ENCODE results near the gene ULBP2. TPM values are rescaled to one million over a fixed set of nuclear protein-coding genes. Genes with fewer than 3 reads are reported as not detected.

Gene ULBP2
- total and polyA plus RNA-seq, 12 donors, result 0.16 to 1.8 (median 0.49) TPM; not detected in 2

- no peaks in the 10 kb centered on the region for H3K36me3 ChIP-seq (replicated peaks in 1 of 2)
- peak in 1 of 7 donors; percentile 21 for DNase-seq
- 80 to 85% (median 83%) methylated on average over 4 to 7 of the region's 7 CpGs for WGBS, 4 donors
- no peak overlapping the region for H3K27ac ChIP-seq
- intact Hi-C loops (cut with DNase I), result no loop called here
- no peak overlapping the region for H3K4me3 ChIP-seq
- peaks cover 0 to 2% of the 10 kb centered on the region in 2 donors for H3K4me1 ChIP-seq (replicated peaks in 1 of 2)
- H3K9me3 ChIP-seq (replicated peaks in 1 of 3), result no peaks in the 10 kb centered on the region
- TF ChIP-seq CTCF (IDR thresholded peaks at IDR 0.05) (no peak), POLR2A (IDR thresholded peaks at IDR 0.05) (no peak)
- H3K27me3 ChIP-seq, result peaks cover 53% of the 10 kb centered on the region
Observed at GRCh38 chr6:149995971-149996370, 54.2 kb downstream of the ULBP2 start.

Other genes with a start within 250 kb of the ULBP2 start
- 10 to 100 TPM; 19.4 to 39.6 (median 26.5) TPM for gene LATS1, start 223.9 kb upstream of the ULBP2 start, total RNA-seq
- 10 to 100 TPM in 2 of 3 donors, 1 to 10 TPM in 1; 6.2 to 18.3 (median 11.9) TPM for gene LATS1, start 223.9 kb upstream of the ULBP2 start, polyA plus RNA-seq
- gene NUP43, start 195.5 kb upstream of the ULBP2 start, total RNA-seq, result 10 to 100 TPM in 7 of 9 donors, 1 to 10 TPM in 2; 9.1 to 36.2 (median 26.0) TPM
- gene NUP43, start 195.5 kb upstream of the ULBP2 start, polyA plus RNA-seq, result 10 to 100 TPM in 1 of 3 donors, 1 to 10 TPM in 2; 6.2 to 18.6 (median 6.7) TPM
- gene PCMT1, start 192.3 kb upstream of the ULBP2 start, total RNA-seq, result 100 to 1,000 TPM in 1 of 9 donors, 10 to 100 TPM in 8; 55.7 to 103 (median 61.9) TPM
- gene PCMT1, start 192.3 kb upstream of the ULBP2 start, polyA plus RNA-seq, result 100 to 1,000 TPM in 1 of 3 donors, 10 to 100 TPM in 2; 15.9 to 113 (median 18.3) TPM
- gene LRP11, start 77.7 kb upstream of the ULBP2 start, total RNA-seq, result 10 to 100 TPM in 8 of 9 donors, 1 to 10 TPM in 1; 7.8 to 59.9 (median 44.0) TPM
- gene LRP11, start 77.7 kb upstream of the ULBP2 start, polyA plus RNA-seq, result 10 to 100 TPM in 1 of 3 donors, 1 to 10 TPM in 2; 2.6 to 65.1 (median 9.7) TPM
- gene RAET1E, start 43.9 kb upstream of the ULBP2 start, total RNA-seq, result 1 to 10 TPM in 5 of 9 donors, under 1 TPM in 3, not detected in 1; 0.17 to 9.2 (median 1.1) TPM
- 1 to 10 TPM in 1 of 3 donors, under 1 TPM in 2; 0.30 to 2.8 (median 0.32) TPM for gene RAET1E, start 43.9 kb upstream of the ULBP2 start, polyA plus RNA-seq
- gene RAET1G, start 18.9 kb upstream of the ULBP2 start, total RNA-seq, result 10 to 100 TPM in 5 of 9 donors, 1 to 10 TPM in 3, under 1 TPM in 1; 0.22 to 29.8 (median 11.6) TPM
- 10 to 100 TPM in 2 of 3 donors, 1 to 10 TPM in 1; 3.1 to 40.7 (median 11.5) TPM for gene RAET1G, start 18.9 kb upstream of the ULBP2 start, polyA plus RNA-seq
- gene ULBP1, start 21.9 kb downstream of the ULBP2 start, total RNA-seq, result under 1 TPM in 6 of 9 donors, not detected in 3; 0.06 to 0.68 (median 0.28) TPM
- gene ULBP1, start 21.9 kb downstream of the ULBP2 start, polyA plus RNA-seq, result under 1 TPM in 2 of 3 donors, not detected in 1; 0.03 to 0.88 TPM
- gene RAET1L, start 83.5 kb downstream of the ULBP2 start, total RNA-seq, result not detected
- gene RAET1L, start 83.5 kb downstream of the ULBP2 start, polyA plus RNA-seq, result not detected
- gene ULBP3, start 127.1 kb downstream of the ULBP2 start, total RNA-seq, result 10 to 100 TPM in 2 of 9 donors, 1 to 10 TPM in 7; 2.5 to 15.6 (median 5.7) TPM
- 1 to 10 TPM in 2 of 3 donors, under 1 TPM in 1; 0.17 to 8.6 (median 1.0) TPM for gene ULBP3, start 127.1 kb downstream of the ULBP2 start, polyA plus RNA-seq
- under 1 TPM in 4 of 9 donors, not detected in 5; 0.11 to 0.27 (median 0.16) TPM for gene PPP1R14C, start 201.0 kb downstream of the ULBP2 start, total RNA-seq
- under 1 TPM; 0.13 to 0.46 (median 0.32) TPM for gene PPP1R14C, start 201.0 kb downstream of the ULBP2 start, polyA plus RNA-seq